Calu3 (cell line): Measurements from ENCODE around the gene FLACC1. TPM values are rescaled to one million over a fixed set of nuclear protein-coding genes. Genes with fewer than 3 reads are reported as not detected.

Experiments used
- BruUV-seq: library from RNA; stranded (reverse); fragments of 400-500 nt; replicated peaks from 2 replicates; lab custom pipeline; 2021; lab: Mats Ljungman, UMichigan
- CTCF ChIA-PET: fragments of 300-600 bp; sonication (Branson Sonifier 250); formaldehyde crosslinking; loops from one replicate; lab custom pipeline; 2022; ENCODE audit warnings: antibody characterized with exemption; lab: Charles Lee
- DNase-seq: peaks from one replicate; pipeline ENCODE4 v3.0.0; 2022
- H3K27ac Mint-ChIP-seq: one replicate; pipeline ENCODE4 v1.8.0; 2022; ENCODE audit warnings: mixed read lengths; ENCODE audit not compliant: unreplicated experiment
- H3K27me3 Mint-ChIP-seq: one replicate; pipeline ENCODE4 v1.8.0; 2022; ENCODE audit warnings: mixed read lengths; ENCODE audit not compliant: unreplicated experiment
- H3K36me3 Mint-ChIP-seq: one replicate; pipeline ENCODE4 v1.8.0; 2022; ENCODE audit warnings: mild to moderate bottlenecking, moderate library complexity, mixed read lengths; ENCODE audit not compliant: insufficient read depth, unreplicated experiment
- H3K4me1 Mint-ChIP-seq: one replicate; pipeline ENCODE4 v1.8.0; 2022; ENCODE audit warnings: mild to moderate bottlenecking, low read depth, mixed read lengths; ENCODE audit not compliant: unreplicated experiment
- H3K4me3 Mint-ChIP-seq: one replicate; pipeline ENCODE4 v1.8.0; 2022; ENCODE audit warnings: mild to moderate bottlenecking, low read depth, moderate library complexity, mixed read lengths; ENCODE audit not compliant: unreplicated experiment
- H3K9me3 Mint-ChIP-seq: one replicate; pipeline ENCODE4 v1.8.0; 2022; ENCODE audit warnings: low read depth, mixed read lengths; ENCODE audit not compliant: unreplicated experiment
- CTCF ChIP-seq: fragments of 200-600 bp; IDR thresholded peaks from one replicate; pipeline ENCODE4 v1.8.0; 2022; ENCODE audit warnings: antibody characterized with exemption; ENCODE audit not compliant: unreplicated experiment
- intact Hi-C: fragments of 100-400 bp; cut with micrococcal nuclease; formaldehyde crosslinking; loops from one replicate; pipeline ENCODE4 v1.10.0; 2022; ENCODE audit not compliant: unreplicated experiment
- total RNA-seq: library from RNA; stranded (reverse); gene quantifications from 2 replicates; pipeline ENCODE4 v1.2.3, GENCODE V29; 2022

The FLACC1 gene
- total RNA-seq, 1 experiment from 2014 or later = 1.2 TPM

- DNase-seq = no peak
- H3K27ac Mint-ChIP-seq = no peak overlapping the region
- intact Hi-C loops = no loop called here
- H3K4me1 Mint-ChIP-seq = peaks cover 19% of the 10 kb centered on the region
- no peak overlapping the region for H3K4me3 Mint-ChIP-seq
- no peak for TF ChIP-seq CTCF
- H3K9me3 Mint-ChIP-seq = peaks cover 7% of the 10 kb centered on the region
- no TSS peak for BruUV-seq
- peaks cover 22% of the 10 kb centered on the region for H3K36me3 Mint-ChIP-seq
- H3K27me3 Mint-ChIP-seq = no peaks in the 10 kb centered on the region
- CTCF ChIA-PET = interaction anchor here (0.7 kb wide), 1 partner anchor 75 kb away, joined by 4 read pairs; no protein-coding TSS in a partner anchor
Observed at GRCh38 chr2:201250741-201251140, 106.4 kb downstream of the FLACC1 start.

- BruUV-seq = no TSS peak
- no peak overlapping the region for H3K4me3 Mint-ChIP-seq
- H3K9me3 Mint-ChIP-seq = peaks cover 7% of the 10 kb centered on the region
- CTCF ChIA-PET = no interaction called here
- H3K4me1 Mint-ChIP-seq = peaks cover 11% of the 10 kb centered on the region
- intact Hi-C loops = no loop called here
- no peak overlapping the region for H3K27ac Mint-ChIP-seq
- H3K27me3 Mint-ChIP-seq = no peaks in the 10 kb centered on the region
- no peak for DNase-seq
- TF ChIP-seq CTCF = no peak
- peaks cover 22% of the 10 kb centered on the region for H3K36me3 Mint-ChIP-seq
Observed at GRCh38 chr2:201249889-201250288, 107.3 kb downstream of the FLACC1 start.

- peaks cover 7% of the 10 kb centered on the region for H3K9me3 Mint-ChIP-seq
- H3K4me3 Mint-ChIP-seq = no peak overlapping the region
- intact Hi-C loops = no loop called here
- no peak overlapping the region for H3K27ac Mint-ChIP-seq
- H3K4me1 Mint-ChIP-seq = peaks cover 7% of the 10 kb centered on the region
- no peak for TF ChIP-seq CTCF
- no peak for DNase-seq
- H3K27me3 Mint-ChIP-seq = no peaks in the 10 kb centered on the region
- BruUV-seq = no TSS peak
- CTCF ChIA-PET = no interaction called here
- peaks cover 25% of the 10 kb centered on the region for H3K36me3 Mint-ChIP-seq
Observed at GRCh38 chr2:201248288-201248844, 108.8 kb downstream of the FLACC1 start.

GRCh38 chr2:201246280-201246679 lies 110.9 kb downstream of the FLACC1 start:
- Mint-ChIP-seq H3K9me3 (peaks cover 7% of the 10 kb centered on the region), H3K27ac (no peak overlapping the region), H3K27me3 (no peaks in the 10 kb centered on the region), H3K4me1 (peaks cover 7% of the 10 kb centered on the region), H3K36me3 (peaks cover 28% of the 10 kb centered on the region), H3K4me3 (no peak overlapping the region)
- CTCF ChIA-PET = no interaction called here
- no peak for DNase-seq
- intact Hi-C loops = no loop called here
- TF ChIP-seq CTCF = no peak
- BruUV-seq = no TSS peak
